Esophagus squamous epithelium (tissue), 4 donors: ENCODE results near the gene UBE3B.

Experiments
- POLR2A ChIP-seq, 4 donors: fragments of 450-650 bp; IDR thresholded peaks; one replicate each; pipeline ENCODE4 v1.6.1; 2017; ENCODE audit warnings: antibody characterized with exemption in 4 of 4, mild to moderate bottlenecking in 4 of 4, moderate library complexity in 3 of 4
- TF ChIP-seq, protein P1 (sequence below), 6 experiments: fragments of 450-650 bp in 4 of 6; fragments of 200-600 bp in 2 of 6; sonication (generic) in 2 of 6; IDR thresholded peaks; one replicate each; pipeline ENCODE4 v1.5.1; 2016 to 2019; ENCODE audit warnings: antibody characterized with exemption in 6 of 6, mild to moderate bottlenecking in 4 of 6, moderate library complexity in 4 of 6

- TF ChIP-seq, protein P1, sequence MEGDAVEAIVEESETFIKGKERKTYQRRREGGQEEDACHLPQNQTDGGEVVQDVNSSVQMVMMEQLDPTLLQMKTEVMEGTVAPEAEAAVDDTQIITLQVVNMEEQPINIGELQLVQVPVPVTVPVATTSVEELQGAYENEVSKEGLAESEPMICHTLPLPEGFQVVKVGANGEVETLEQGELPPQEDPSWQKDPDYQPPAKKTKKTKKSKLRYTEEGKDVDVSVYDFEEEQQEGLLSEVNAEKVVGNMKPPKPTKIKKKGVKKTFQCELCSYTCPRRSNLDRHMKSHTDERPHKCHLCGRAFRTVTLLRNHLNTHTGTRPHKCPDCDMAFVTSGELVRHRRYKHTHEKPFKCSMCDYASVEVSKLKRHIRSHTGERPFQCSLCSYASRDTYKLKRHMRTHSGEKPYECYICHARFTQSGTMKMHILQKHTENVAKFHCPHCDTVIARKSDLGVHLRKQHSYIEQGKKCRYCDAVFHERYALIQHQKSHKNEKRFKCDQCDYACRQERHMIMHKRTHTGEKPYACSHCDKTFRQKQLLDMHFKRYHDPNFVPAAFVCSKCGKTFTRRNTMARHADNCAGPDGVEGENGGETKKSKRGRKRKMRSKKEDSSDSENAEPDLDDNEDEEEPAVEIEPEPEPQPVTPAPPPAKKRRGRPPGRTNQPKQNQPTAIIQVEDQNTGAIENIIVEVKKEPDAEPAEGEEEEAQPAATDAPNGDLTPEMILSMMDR (IDR thresholded peaks at IDR 0.05): no peak
- no peak for TF ChIP-seq POLR2A (IDR thresholded peaks at IDR 0.05)
These were observed 52.5 kb downstream of the UBE3B start for GRCh38 chr12:109529691-109530640.
